ENCODE data around the gene PITPNM3. TPM values are rescaled to one million over a fixed set of nuclear protein-coding genes. Genes with fewer than 3 reads are reported as not detected.
A peak's percentile ranks its signal among the peaks of the same experiment; 100 is the strongest.

Gene PITPNM3
- total RNA-seq, 1 donor from 2014 or later, result 4.3 TPM

- H3K36me3 Mint-ChIP-seq, result no peaks in the 10 kb centered on the region
- H3K27ac Mint-ChIP-seq, result no peak overlapping the region
- peaks cover 34% of the 10 kb centered on the region for H3K27me3 Mint-ChIP-seq
- no peaks in the 10 kb centered on the region for H3K9me3 Mint-ChIP-seq
- peak; percentile 47 for DNase-seq (ENCODE audit: extremely low spot score, unreplicated experiment)
- no peak overlapping the region for H3K4me3 Mint-ChIP-seq
- no peak for TF ChIP-seq CTCF (conservative IDR thresholded peaks at IDR 0.05)
- peaks cover 13% of the 10 kb centered on the region for H3K4me1 Mint-ChIP-seq (ENCODE audit: unreplicated experiment)
Measured at GRCh38 chr17:6498356-6498755, 58.0 kb downstream of the PITPNM3 start.

DNA sequence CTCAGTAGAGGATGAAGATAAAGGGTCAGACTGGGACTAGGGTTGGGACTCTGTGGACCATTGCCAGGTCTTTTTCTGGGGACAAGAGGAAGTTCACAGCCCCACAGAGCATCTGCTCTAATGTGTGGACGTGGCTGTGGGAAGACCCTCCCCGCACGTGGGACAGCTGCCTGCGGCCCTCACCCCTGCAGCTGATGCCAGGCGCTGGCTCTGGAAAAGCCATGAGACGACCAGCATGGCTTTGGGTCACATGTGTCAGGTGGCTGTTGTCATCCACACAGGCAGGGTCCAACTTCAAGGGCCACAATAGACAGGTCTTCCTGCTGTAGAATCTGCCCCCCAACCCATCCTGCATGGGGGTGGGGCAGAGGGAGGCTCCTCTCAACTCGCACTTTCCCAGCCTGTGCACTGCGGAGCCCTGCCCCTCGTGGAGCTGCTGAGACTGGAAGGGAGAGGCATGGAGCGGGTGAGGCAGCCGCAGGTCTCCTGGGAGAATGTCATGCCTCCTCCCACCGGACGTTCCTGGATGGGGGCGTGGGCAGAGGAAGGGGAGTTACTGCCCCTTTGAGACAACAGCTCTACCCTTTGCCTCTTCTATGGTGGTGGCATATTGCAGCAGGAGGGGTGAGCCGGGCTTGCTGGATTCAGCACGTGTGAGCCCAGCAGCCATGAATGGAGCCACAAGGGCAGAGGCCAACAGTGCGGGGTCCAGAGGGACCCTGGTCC, 58.7 kb downstream of the PITPNM3 start:
- Mint-ChIP-seq H3K4me1 (ENCODE audit: unreplicated experiment) (peaks cover 13% of the 10 kb centered on the region), H3K27me3 (peaks cover 34% of the 10 kb centered on the region)
- DNase-seq (ENCODE audit: extremely low spot score, unreplicated experiment), result peak; percentile 61

DNA sequence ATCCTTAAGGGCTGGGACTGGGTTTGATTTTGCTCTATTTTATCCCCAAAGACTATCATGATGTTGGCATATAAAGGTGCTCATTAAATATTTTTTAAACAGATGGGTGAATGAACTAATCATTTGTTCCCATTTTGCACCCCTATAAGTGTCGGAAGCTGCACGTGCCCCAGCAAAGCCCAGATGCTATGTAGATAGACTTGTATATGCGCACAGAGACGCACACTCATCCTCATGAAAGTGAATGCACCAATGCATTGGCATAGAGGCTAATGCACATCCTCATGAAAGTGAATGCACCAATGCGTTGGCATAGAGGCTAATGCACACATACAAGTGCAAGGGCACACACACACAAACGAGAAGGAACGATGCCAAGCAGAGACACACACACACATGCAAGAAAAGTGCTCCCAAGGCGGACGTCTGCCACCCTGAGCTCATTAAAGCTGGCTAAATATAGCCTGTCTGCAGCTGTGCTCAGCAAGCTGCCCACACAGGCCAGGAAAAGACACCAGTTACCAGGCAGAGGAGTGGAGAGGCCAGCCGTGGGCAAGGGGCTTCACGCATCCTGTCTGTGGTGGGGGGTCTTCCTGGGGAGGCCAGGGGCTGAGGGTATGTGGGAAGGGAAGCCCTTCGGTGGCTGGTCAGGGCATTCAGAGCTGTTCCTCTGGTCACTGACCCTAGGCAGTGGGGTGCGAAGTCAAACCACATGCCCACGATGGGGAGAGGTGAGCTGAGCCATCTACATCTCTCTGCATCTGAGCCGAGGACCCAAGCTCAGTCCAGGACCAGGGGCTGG, 59.5 kb downstream of the PITPNM3 start:
- H3K4me1 Mint-ChIP-seq (ENCODE audit: unreplicated experiment), result peaks cover 13% of the 10 kb centered on the region
- no peak overlapping the region for H3K4me3 Mint-ChIP-seq

More for the DNA sequence above, 58.7 kb downstream of the PITPNM3 start:
- no peak overlapping the region for H3K4me3 Mint-ChIP-seq
- no peaks in the 10 kb centered on the region for H3K9me3 Mint-ChIP-seq
- no peaks in the 10 kb centered on the region for H3K36me3 Mint-ChIP-seq
- H3K27ac Mint-ChIP-seq, result no peak overlapping the region
- no peak for TF ChIP-seq CTCF (conservative IDR thresholded peaks at IDR 0.05)

DNA sequence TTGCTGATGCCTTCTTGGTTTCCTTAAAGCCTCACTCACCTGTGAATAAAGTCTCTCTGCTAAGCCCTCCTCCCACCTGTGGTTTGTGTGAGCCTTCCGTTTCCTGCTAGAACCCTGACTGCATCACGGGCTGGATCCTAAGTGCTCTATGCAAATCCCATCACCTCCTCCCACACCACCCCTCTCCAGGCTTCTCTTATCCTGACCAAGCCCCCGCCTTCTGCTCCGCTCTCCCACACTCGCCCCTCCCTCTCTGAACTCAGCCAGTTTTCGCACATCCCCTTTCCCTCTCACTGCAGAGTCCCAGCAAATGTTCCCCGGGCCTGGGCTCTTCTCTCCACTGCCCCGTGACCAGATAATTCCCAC, 60.3 kb downstream of the PITPNM3 start:
- H3K9me3 Mint-ChIP-seq, result no peaks in the 10 kb centered on the region
- no peak overlapping the region for H3K4me3 Mint-ChIP-seq
- peak; percentile 6 for TF ChIP-seq CTCF (conservative IDR thresholded peaks at IDR 0.05)
- H3K27me3 Mint-ChIP-seq, result peaks cover 31% of the 10 kb centered on the region
- peak; percentile 13 for DNase-seq (ENCODE audit: extremely low spot score, unreplicated experiment)
- no peak overlapping the region for H3K27ac Mint-ChIP-seq
- no peaks in the 10 kb centered on the region for H3K36me3 Mint-ChIP-seq
- peaks cover 13% of the 10 kb centered on the region for H3K4me1 Mint-ChIP-seq (ENCODE audit: unreplicated experiment)

More for the DNA sequence above, 59.5 kb downstream of the PITPNM3 start:
- TF ChIP-seq CTCF (conservative IDR thresholded peaks at IDR 0.05), result no peak
- Mint-ChIP-seq H3K27ac (no peak overlapping the region), H3K9me3 (no peaks in the 10 kb centered on the region), H3K27me3 (peaks cover 34% of the 10 kb centered on the region), H3K36me3 (no peaks in the 10 kb centered on the region)
- peak; percentile 63 for DNase-seq (ENCODE audit: extremely low spot score, unreplicated experiment)

DNA sequence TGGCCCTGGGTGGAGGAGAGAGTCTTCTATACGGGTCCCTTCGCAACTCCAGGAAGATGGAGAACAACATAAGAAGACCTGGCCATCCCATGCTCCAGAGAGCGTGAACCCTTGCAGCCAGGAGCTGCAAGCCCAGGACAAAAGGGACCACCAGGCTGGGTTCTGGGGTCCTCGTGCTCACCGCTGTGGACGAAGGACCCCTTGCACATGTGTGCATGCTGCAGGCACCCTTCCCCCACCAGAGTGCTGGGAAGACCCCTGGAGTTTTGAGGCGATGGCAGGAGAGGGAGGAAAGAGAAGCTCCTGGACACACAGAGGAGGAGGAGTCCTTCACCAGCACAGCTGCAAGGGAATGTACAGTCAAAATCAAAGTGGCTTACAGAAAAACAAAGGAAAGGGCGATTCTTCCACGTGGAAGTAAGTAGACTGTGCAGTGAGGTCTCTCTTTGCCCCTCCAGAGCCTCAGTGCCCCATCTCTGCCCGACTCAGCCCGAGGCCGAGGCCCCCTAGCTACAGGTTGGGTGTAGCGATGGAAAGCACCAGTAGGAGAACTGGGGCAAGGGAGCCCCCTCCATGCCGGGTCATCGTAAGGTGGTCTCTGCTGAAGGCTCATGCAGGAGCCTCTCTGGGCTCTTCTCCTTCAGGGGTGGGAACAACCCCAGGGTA, 60.8 kb downstream of the PITPNM3 start:
- peaks cover 31% of the 10 kb centered on the region for H3K27me3 Mint-ChIP-seq
- H3K9me3 Mint-ChIP-seq, result no peaks in the 10 kb centered on the region
- H3K4me1 Mint-ChIP-seq (ENCODE audit: unreplicated experiment), result peaks cover 13% of the 10 kb centered on the region
- H3K36me3 Mint-ChIP-seq, result no peaks in the 10 kb centered on the region
- peak; percentile 54 for DNase-seq (ENCODE audit: extremely low spot score, unreplicated experiment)
- no peak overlapping the region for H3K4me3 Mint-ChIP-seq
- peak; percentile 35 for TF ChIP-seq CTCF (conservative IDR thresholded peaks at IDR 0.05)
- no peak overlapping the region for H3K27ac Mint-ChIP-seq
